ENCODE measurements around the gene FBXO24. TPM values are rescaled to one million over a fixed set of nuclear protein-coding genes. Genes with fewer than 3 reads are reported as not detected.

Gene FBXO24
- total and polyA plus RNA-seq, 9 of the 15 experiments (the other 6 are each of a cell fraction or from before 2014, with no cell fraction given), result 0.17 to 0.95 (median 0.50) TPM

DNA sequence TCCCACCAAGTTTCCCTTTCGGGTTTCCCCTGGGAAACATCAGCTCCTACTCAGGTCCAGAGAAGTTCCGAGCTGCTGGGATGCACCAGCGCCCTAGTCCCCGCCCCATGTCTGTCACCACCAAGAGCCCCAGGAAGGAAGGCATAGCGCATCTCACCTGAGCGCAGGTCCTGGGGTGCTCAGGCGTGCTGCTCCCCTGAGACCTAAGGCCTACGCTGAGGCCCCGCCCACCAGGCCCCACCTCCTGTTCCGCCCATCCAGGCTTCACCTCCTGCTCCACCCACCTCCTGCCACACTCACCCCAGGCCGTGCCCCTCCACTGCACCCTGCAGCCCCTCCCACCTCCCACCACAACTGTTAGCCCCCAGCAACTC, 56.4 kb downstream of the FBXO24 start:
- H3K4me3 ChIP-seq, result peak overlapping the region; percentile 55
- peaks cover 46% of the 10 kb centered on the region for H3K79me2 ChIP-seq (ENCODE audit: control insufficient read depth, insufficient read depth, low read length)
- peak overlapping the region; percentile 98 for H3K27ac ChIP-seq (ENCODE audit: extremely low read depth, low read depth, low read length)
- DNase-seq (ENCODE audit: extremely low read depth in 1 of 4, low spot score in 3 of 4) (peak; percentile 92 to 98 (median 96)), ATAC-seq (peak; percentile 80), FAIRE-seq (peak; percentile 63)
- CTCF ChIA-PET (ENCODE audit: low intra/inter-chr PET ratio), result interaction anchor here (0.7 kb wide), 1 partner anchor 477 kb away, joined by 5 read pairs; no protein-coding TSS in a partner anchor
- peaks cover 25 to 55% of the 10 kb centered on the region in 2 experiments for H3K4me1 ChIP-seq (replicated peaks in 1 of 2; ENCODE audit: control insufficient read depth in 2 of 2, insufficient read depth in 2 of 2, low read length in 2 of 2)
- in situ Hi-C loops (cut with MboI) (no loop called here), intact Hi-C loops (cut with micrococcal nuclease) (loop anchor here (1.0 to 5.0 kb wide), 2 partner anchors 14 to 50 kb away; partner anchors contain the start of genes ACTL6B and GIGYF1)
- H3K9me1 ChIP-seq (ENCODE audit: control insufficient read depth, insufficient read depth, low read length), result no peaks in the 10 kb centered on the region
- H3K27me3 ChIP-seq (ENCODE audit: control insufficient read depth in 2 of 2, insufficient read depth in 2 of 2, low read length in 2 of 2), result no peaks in the 10 kb centered on the region
- H3K36me3 ChIP-seq (ENCODE audit: control insufficient read depth, insufficient read depth, low read length), result peaks cover 5% of the 10 kb centered on the region; the same call in 1 of the 3 replicates
- H3K9ac ChIP-seq (ENCODE audit: insufficient read depth in 1 of 2, low read depth in 2 of 2, low read length in 2 of 2), result peak overlapping the region; percentile 92 to 94
- WGBS (ENCODE audit: insufficient coverage, low coverage, missing lambda C conversion rate), result 0% methylated on average over 10 of the region's 11 CpGs
- H3K4me2 ChIP-seq (ENCODE audit: insufficient read depth, low read length), result peak overlapping the region; percentile 95
- BruUV-seq (replicated peaks), result no TSS peak
- no peaks in the 10 kb centered on the region for H3K9me3 ChIP-seq (replicated peaks; ENCODE audit: control insufficient read depth, insufficient read depth, low read depth, low read length)
- peak overlapping the region; percentile 59; the same call in 1 of the 2 replicates for H2AFZ ChIP-seq (ENCODE audit: low read depth, low read length)
- POLR2A ChIA-PET, result interaction anchor here (1.1 to 1.7 kb wide), 3 partner anchors 11 to 41 kb away, joined by 4 to 6 read pairs (median 5); partner anchors contain the start of gene MOSPD3
- no peaks in the 10 kb centered on the region for H4K20me1 ChIP-seq (replicated peaks; ENCODE audit: control insufficient read depth, insufficient read depth, low read length)
- TF ChIP-seq JUND (IDR thresholded peaks at IDR 0.05; ENCODE audit: borderline replicate concordance, low read depth, low read length), result no peak
- no peak for TF ChIP-seq JUND (tag; IDR thresholded peaks at IDR 0.05; ENCODE audit: borderline replicate concordance, low read depth, low read length)
- TF ChIP-seq LEF1 (IDR thresholded peaks at IDR 0.05), result no peak
- TF ChIP-seq, protein P1, sequence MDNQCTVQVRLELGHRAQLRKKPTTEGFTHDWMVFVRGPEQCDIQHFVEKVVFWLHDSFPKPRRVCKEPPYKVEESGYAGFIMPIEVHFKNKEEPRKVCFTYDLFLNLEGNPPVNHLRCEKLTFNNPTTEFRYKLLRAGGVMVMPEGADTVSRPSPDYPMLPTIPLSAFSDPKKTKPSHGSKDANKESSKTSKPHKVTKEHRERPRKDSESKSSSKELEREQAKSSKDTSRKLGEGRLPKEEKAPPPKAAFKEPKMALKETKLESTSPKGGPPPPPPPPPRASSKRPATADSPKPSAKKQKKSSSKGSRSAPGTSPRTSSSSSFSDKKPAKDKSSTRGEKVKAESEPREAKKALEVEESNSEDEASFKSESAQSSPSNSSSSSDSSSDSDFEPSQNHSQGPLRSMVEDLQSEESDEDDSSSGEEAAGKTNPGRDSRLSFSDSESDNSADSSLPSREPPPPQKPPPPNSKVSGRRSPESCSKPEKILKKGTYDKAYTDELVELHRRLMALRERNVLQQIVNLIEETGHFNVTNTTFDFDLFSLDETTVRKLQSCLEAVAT (IDR thresholded peaks at IDR 0.05), result no peak
- TF ChIP-seq, protein P2, sequence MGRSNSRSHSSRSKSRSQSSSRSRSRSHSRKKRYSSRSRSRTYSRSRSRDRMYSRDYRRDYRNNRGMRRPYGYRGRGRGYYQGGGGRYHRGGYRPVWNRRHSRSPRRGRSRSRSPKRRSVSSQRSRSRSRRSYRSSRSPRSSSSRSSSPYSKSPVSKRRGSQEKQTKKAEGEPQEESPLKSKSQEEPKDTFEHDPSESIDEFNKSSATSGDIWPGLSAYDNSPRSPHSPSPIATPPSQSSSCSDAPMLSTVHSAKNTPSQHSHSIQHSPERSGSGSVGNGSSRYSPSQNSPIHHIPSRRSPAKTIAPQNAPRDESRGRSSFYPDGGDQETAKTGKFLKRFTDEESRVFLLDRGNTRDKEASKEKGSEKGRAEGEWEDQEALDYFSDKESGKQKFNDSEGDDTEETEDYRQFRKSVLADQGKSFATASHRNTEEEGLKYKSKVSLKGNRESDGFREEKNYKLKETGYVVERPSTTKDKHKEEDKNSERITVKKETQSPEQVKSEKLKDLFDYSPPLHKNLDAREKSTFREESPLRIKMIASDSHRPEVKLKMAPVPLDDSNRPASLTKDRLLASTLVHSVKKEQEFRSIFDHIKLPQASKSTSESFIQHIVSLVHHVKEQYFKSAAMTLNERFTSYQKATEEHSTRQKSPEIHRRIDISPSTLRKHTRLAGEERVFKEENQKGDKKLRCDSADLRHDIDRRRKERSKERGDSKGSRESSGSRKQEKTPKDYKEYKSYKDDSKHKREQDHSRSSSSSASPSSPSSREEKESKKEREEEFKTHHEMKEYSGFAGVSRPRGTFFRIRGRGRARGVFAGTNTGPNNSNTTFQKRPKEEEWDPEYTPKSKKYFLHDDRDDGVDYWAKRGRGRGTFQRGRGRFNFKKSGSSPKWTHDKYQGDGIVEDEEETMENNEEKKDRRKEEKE (IDR thresholded peaks at IDR 0.05; ENCODE audit: borderline replicate concordance in 1 of 2, control insufficient read depth in 1 of 2, low read depth in 2 of 2, low read length in 1 of 2), result no peak
- TF ChIP-seq, protein P3, sequence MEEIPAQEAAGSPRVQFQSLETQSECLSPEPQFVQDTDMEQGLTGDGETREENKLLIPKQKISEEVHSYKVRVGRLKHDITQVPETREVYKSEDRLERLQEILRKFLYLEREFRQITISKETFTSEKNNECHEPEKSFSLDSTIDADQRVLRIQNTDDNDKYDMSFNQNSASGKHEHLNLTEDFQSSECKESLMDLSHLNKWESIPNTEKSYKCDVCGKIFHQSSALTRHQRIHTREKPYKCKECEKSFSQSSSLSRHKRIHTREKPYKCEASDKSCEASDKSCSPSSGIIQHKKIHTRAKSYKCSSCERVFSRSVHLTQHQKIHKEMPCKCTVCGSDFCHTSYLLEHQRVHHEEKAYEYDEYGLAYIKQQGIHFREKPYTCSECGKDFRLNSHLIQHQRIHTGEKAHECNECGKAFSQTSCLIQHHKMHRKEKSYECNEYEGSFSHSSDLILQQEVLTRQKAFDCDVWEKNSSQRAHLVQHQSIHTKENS (CRISPR knock-in tag; IDR thresholded peaks at IDR 0.05), result no peak
- TF ChIP-seq, protein P4, sequence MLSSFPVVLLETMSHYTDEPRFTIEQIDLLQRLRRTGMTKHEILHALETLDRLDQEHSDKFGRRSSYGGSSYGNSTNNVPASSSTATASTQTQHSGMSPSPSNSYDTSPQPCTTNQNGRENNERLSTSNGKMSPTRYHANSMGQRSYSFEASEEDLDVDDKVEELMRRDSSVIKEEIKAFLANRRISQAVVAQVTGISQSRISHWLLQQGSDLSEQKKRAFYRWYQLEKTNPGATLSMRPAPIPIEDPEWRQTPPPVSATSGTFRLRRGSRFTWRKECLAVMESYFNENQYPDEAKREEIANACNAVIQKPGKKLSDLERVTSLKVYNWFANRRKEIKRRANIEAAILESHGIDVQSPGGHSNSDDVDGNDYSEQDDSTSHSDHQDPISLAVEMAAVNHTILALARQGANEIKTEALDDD (IDR thresholded peaks at IDR 0.05), result no peak
- TF ChIP-seq, protein P5, sequence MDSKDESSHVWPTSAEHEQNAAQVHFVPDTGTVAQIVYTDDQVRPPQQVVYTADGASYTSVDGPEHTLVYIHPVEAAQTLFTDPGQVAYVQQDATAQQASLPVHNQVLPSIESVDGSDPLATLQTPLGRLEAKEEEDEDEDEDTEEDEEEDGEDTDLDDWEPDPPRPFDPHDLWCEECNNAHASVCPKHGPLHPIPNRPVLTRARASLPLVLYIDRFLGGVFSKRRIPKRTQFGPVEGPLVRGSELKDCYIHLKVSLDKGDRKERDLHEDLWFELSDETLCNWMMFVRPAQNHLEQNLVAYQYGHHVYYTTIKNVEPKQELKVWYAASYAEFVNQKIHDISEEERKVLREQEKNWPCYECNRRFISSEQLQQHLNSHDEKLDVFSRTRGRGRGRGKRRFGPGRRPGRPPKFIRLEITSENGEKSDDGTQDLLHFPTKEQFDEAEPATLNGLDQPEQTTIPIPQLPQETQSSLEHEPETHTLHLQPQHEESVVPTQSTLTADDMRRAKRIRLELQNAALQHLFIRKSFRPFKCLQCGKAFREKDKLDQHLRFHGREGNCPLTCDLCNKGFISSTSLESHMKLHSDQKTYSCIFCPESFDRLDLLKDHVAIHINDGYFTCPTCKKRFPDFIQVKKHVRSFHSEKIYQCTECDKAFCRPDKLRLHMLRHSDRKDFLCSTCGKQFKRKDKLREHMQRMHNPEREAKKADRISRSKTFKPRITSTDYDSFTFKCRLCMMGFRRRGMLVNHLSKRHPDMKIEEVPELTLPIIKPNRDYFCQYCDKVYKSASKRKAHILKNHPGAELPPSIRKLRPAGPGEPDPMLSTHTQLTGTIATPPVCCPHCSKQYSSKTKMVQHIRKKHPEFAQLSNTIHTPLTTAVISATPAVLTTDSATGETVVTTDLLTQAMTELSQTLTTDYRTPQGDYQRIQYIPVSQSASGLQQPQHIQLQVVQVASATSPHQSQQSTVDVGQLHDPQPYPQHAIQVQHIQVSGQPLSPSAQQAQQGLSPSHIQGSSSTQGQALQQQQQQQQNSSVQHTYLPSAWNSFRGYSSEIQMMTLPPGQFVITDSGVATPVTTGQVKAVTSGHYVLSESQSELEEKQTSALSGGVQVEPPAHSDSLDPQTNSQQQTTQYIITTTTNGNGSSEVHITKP (IDR thresholded peaks at IDR 0.05; ENCODE audit: partially characterized antibody), result peak; percentile 62
- TF ChIP-seq KDM5B (IDR thresholded peaks at IDR 0.05; ENCODE audit: insufficient replicate concordance, low read depth, low read length), result peak; percentile 6
